Measurements from ENCODE around the gene LRRFIP1. TPM values are rescaled to one million over a fixed set of nuclear protein-coding genes. Genes with fewer than 3 reads are reported as not detected.

LRRFIP1 gene
- total and polyA plus RNA-seq, 2 of the 13 experiments (the other 11 are each of a cell fraction or from before 2014, with no cell fraction given), result 15.9 to 40.5 TPM

DNA sequence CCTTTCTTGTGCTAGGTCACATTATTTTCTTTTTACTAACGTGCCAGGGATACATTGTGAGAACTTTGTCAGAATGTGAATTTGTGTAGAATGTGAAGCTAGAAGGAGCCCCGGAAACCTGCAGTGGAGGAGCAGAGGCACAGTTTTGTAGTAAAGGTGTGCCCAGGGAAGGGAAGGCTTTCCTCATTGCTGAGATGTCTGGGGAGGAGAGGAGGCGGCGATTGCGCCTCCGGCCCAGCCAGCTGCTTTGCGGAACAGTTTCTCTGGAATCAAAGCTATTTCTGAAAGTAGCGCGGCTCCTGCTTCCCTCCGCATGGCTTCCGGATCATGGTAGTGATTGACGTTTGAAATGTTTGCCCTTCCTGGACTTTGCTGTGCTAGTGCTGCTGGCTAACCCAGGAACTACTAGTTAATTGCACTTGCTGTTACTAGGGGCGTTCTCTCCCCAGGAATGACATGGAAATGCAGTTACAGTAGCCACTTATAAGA is 88.1 kb downstream of the LRRFIP1 start:
- ChIA-PET POLR2A (interaction anchor here (1.0 to 1.9 kb wide), 3 partner anchors 10 to 27 kb away, joined by 3 to 11 read pairs (median 5); no protein-coding TSS in a partner anchor), CTCF (ENCODE audit: low intra/inter-chr PET ratio, low total read pairs) (interaction anchor here (2.1 kb wide), 1 partner anchor 29 kb away, joined by 11 read pairs; no protein-coding TSS in a partner anchor)
- H3K9ac ChIP-seq (ENCODE audit: insufficient read depth, low read depth, low read length), result peak overlapping the region; percentile 65
- peaks cover 50% of the 10 kb centered on the region for H3K4me1 ChIP-seq (ENCODE audit: insufficient read depth, low read length)
- ATAC-seq (peak; percentile 99), FAIRE-seq (peak; percentile 97), DNase-seq (ENCODE audit: low spot score) (peak; percentile 92)
- WGBS (ENCODE audit: low lambda C conversion rate), result under 1% methylated on average over 12 of the region's 13 CpGs
- H4K20me1 ChIP-seq (ENCODE audit: insufficient read depth, low read length), result no peaks in the 10 kb centered on the region; the same call in 1 of the 2 replicates
- peak overlapping the region; percentile 77 for H3K27ac ChIP-seq (ENCODE audit: extremely low read length, insufficient read depth, low read length)
- H3K9me3 ChIP-seq (ENCODE audit: low read length), result no peaks in the 10 kb centered on the region
- no TSS peak for BruUV-seq (replicated peaks)
- no peak overlapping the region for H2AFZ ChIP-seq (ENCODE audit: low read length)
- H3K27me3 ChIP-seq (ENCODE audit: control insufficient read depth in 1 of 2, insufficient read depth in 2 of 2, low read length in 2 of 2), result no peaks in the 10 kb centered on the region
- in situ Hi-C loops (cut with HindIII; ENCODE audit: extremely low pct_ligation_motif_present, low pct_unique_long_range_greater_than_20kb) (no loop called here), intact Hi-C loops (cut with micrococcal nuclease; ENCODE audit: unreplicated experiment) (loop anchor here (1.0 kb wide), 3 partner anchors 8 to 29 kb away; no protein-coding TSS in a partner anchor)
- H3K4me3 ChIP-seq (replicated peaks in 1 of 3; ENCODE audit: insufficient read depth in 1 of 3, low read depth in 2 of 3, low read length in 3 of 3), result peak overlapping the region; percentile 52 to 72 (median 61)
- peak overlapping the region; percentile 94 for H3K4me2 ChIP-seq (ENCODE audit: low read depth, low read length)
- peaks cover 7 to 25% of the 10 kb centered on the region in 2 experiments for H3K36me3 ChIP-seq (replicated peaks in 1 of 2; ENCODE audit: control insufficient read depth in 1 of 2, insufficient read depth in 2 of 2, low read length in 2 of 2)
- H3K79me2 ChIP-seq (ENCODE audit: insufficient read depth, low read length), result peaks cover 14% of the 10 kb centered on the region
- no peak for TF ChIP-seq ZNF749 (CRISPR knock-in tag; IDR thresholded peaks at IDR 0.05; ENCODE audit: borderline replicate concordance)
- TF ChIP-seq, protein P1, sequence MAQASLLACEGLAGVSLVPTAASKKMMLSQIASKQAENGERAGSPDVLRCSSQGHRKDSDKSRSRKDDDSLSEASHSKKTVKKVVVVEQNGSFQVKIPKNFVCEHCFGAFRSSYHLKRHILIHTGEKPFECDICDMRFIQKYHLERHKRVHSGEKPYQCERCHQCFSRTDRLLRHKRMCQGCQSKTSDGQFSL (CRISPR knock-in tag; IDR thresholded peaks at IDR 0.05), result no peak
- TF ChIP-seq ZNF296 (CRISPR knock-in tag; conservative IDR thresholded peaks at IDR 0.05), result no peak
- TF ChIP-seq SCMH1 (CRISPR knock-in tag; IDR thresholded peaks at IDR 0.05; ENCODE audit: borderline replicate concordance), result no peak
- TF ChIP-seq JUNB (CRISPR knock-in tag; IDR thresholded peaks at IDR 0.05; ENCODE audit: borderline replicate concordance), result no peak
- no peak for TF ChIP-seq TSC22D2 (CRISPR knock-in tag; IDR thresholded peaks at IDR 0.05; ENCODE audit: borderline replicate concordance)
- TF ChIP-seq REST (IDR thresholded peaks at IDR 0.05; ENCODE audit: borderline replicate concordance in 1 of 2, low read depth in 1 of 2, low read length in 2 of 2), result no peak
- TF ChIP-seq SKI (IDR thresholded peaks at IDR 0.05; ENCODE audit: partially characterized antibody), result peak; percentile 22
- TF ChIP-seq, protein P2, sequence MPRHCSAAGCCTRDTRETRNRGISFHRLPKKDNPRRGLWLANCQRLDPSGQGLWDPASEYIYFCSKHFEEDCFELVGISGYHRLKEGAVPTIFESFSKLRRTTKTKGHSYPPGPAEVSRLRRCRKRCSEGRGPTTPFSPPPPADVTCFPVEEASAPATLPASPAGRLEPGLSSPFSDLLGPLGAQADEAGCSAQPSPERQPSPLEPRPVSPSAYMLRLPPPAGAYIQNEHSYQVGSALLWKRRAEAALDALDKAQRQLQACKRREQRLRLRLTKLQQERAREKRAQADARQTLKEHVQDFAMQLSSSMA (CRISPR knock-in tag; IDR thresholded peaks at IDR 0.05), result no peak
- no peak for TF ChIP-seq MAFK (conservative IDR thresholded peaks at IDR 0.05 in 1 of 2, IDR thresholded peaks at IDR 0.05 in 1 of 2; ENCODE audit: low read length in 2 of 2)
- no peak for TF ChIP-seq GLI4 (CRISPR knock-in tag; IDR thresholded peaks at IDR 0.05; ENCODE audit: borderline replicate concordance)
- TF ChIP-seq ZFP90 (CRISPR knock-in tag; IDR thresholded peaks at IDR 0.05; ENCODE audit: borderline replicate concordance), result no peak
- TF ChIP-seq, protein P3, sequence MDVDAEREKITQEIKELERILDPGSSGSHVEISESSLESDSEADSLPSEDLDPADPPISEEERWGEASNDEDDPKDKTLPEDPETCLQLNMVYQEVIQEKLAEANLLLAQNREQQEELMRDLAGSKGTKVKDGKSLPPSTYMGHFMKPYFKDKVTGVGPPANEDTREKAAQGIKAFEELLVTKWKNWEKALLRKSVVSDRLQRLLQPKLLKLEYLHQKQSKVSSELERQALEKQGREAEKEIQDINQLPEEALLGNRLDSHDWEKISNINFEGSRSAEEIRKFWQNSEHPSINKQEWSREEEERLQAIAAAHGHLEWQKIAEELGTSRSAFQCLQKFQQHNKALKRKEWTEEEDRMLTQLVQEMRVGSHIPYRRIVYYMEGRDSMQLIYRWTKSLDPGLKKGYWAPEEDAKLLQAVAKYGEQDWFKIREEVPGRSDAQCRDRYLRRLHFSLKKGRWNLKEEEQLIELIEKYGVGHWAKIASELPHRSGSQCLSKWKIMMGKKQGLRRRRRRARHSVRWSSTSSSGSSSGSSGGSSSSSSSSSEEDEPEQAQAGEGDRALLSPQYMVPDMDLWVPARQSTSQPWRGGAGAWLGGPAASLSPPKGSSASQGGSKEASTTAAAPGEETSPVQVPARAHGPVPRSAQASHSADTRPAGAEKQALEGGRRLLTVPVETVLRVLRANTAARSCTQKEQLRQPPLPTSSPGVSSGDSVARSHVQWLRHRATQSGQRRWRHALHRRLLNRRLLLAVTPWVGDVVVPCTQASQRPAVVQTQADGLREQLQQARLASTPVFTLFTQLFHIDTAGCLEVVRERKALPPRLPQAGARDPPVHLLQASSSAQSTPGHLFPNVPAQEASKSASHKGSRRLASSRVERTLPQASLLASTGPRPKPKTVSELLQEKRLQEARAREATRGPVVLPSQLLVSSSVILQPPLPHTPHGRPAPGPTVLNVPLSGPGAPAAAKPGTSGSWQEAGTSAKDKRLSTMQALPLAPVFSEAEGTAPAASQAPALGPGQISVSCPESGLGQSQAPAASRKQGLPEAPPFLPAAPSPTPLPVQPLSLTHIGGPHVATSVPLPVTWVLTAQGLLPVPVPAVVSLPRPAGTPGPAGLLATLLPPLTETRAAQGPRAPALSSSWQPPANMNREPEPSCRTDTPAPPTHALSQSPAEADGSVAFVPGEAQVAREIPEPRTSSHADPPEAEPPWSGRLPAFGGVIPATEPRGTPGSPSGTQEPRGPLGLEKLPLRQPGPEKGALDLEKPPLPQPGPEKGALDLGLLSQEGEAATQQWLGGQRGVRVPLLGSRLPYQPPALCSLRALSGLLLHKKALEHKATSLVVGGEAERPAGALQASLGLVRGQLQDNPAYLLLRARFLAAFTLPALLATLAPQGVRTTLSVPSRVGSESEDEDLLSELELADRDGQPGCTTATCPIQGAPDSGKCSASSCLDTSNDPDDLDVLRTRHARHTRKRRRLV (CRISPR knock-in tag; IDR thresholded peaks at IDR 0.05), result no peak
- TF ChIP-seq KLF6 (CRISPR knock-in tag; IDR thresholded peaks at IDR 0.05), result no peak; the same call in 1 of the 2 replicates

Data from HepG2 (cell line).